Measurements from ENCODE around the gene B3GLCT. TPM values are rescaled to one million over a fixed set of nuclear protein-coding genes. Genes with fewer than 3 reads are reported as not detected.

The B3GLCT gene
- total and polyA plus RNA-seq, 2 donors (not counting 3 experiments of a cell fraction or from before 2014, with no cell fraction given): 5.2 to 14.6 TPM

DNA sequence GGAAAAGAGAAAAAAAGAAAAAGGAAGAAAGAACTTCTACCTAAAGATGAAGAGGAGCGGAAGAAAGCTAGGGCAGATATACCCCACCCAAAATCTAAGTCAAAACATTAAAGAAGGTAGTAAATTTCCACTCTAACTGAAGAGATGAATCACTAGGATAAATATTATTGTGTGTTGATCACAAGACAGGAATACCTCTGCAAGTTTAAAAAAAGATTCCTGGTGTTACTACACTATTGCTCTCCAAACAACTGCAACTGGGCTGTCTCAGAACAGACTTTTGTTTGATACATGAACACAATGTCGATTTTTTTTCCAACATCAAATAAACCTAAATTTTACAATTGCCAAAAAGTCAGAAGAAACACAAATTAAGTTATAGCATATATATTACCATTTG, 44.8 kb upstream of the B3GLCT start:
- peaks cover 42% of the 10 kb centered on the region for H3K79me2 ChIP-seq (ENCODE audit: control insufficient read depth, insufficient read depth, low read length)
- TF ChIP-seq POLR2A (IDR thresholded peaks at IDR 0.05; ENCODE audit: low read depth, low read length) (no peak), MYC (IDR thresholded peaks at IDR 0.05; ENCODE audit: low read depth, low read length) (no peak), GATA2 (IDR thresholded peaks at IDR 0.05; ENCODE audit: insufficient read depth, insufficient read length, low read depth, low read length) (no peak), POLR2AphosphoS5 (IDR thresholded peaks at IDR 0.05; ENCODE audit: insufficient read depth, low read depth, low read length) (no peak), FOS (IDR thresholded peaks at IDR 0.05; ENCODE audit: borderline replicate concordance, insufficient read depth, low read length) (no peak), EZH2 (IDR thresholded peaks at IDR 0.05; ENCODE audit: borderline replicate concordance, low read depth, low read length, severe bottlenecking) (no peak)

DNA sequence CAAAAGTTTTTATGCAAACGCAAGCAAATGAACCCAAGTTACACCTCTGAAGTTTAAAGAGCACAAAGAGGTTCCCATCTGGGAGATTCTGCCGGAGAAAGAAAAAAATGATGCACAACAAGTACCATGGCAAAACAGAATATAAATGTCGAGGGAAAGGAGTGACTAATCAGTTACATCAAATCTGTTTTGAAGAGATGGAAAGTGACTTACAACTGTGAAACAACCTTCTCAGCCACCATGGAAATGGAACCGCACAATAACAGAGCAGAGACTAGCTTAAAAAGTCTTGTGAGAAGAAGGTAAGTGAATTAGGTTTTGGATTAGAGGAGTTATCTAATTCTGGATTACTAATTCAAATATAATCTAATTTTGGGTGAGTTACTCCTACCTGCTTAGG, 40.5 kb upstream of the B3GLCT start:
- ChIA-PET POLR2A (no interaction called here), CTCF (interaction anchor here (0.8 to 2.4 kb wide), 3 partner anchors 9 to 115 kb away, joined by 3 to 11 read pairs (median 10); no protein-coding TSS in a partner anchor)
- Histone ChIP-seq H4K20me1 (replicated peaks; ENCODE audit: control insufficient read depth, extremely low read depth, insufficient read depth, low read length) (no peaks in the 10 kb centered on the region), H3K9ac (replicated peaks; ENCODE audit: extremely low read depth, insufficient read depth, low read length) (no peak overlapping the region), H3K9me1 (replicated peaks; ENCODE audit: control insufficient read depth, extremely low read depth, insufficient read depth, low read length) (no peaks in the 10 kb centered on the region), H2AFZ (ENCODE audit: low read depth, low read length) (no peak overlapping the region), H3K36me3 (ENCODE audit: control insufficient read depth in 2 of 2, extremely low read depth in 1 of 2, insufficient read depth in 2 of 2, low read length in 2 of 2) (peaks cover 0 to 10% of the 10 kb centered on the region in 2 experiments), H3K27ac (ENCODE audit: insufficient read depth, low read depth, low read length) (no peak overlapping the region), H3K4me2 (ENCODE audit: insufficient read depth, low read length) (peak overlapping the region; percentile 100), H3K4me3 (replicated peaks in 1 of 3; ENCODE audit: insufficient read depth in 1 of 3, low read depth in 1 of 3, low read length in 3 of 3) (peak overlapping the region in 1 of 3 experiments; percentile 99), H3K79me2 (ENCODE audit: control insufficient read depth, insufficient read depth, low read length) (peaks cover 53% of the 10 kb centered on the region), H3K9me3 (replicated peaks; ENCODE audit: control insufficient read depth, insufficient read depth, low read length) (no peaks in the 10 kb centered on the region), H3K4me1 (ENCODE audit: control insufficient read depth, extremely low read depth, insufficient read depth, low read length) (peaks cover 24% of the 10 kb centered on the region), H3K27me3 (ENCODE audit: control insufficient read depth in 2 of 2, insufficient read depth in 2 of 2, low read length in 2 of 2) (no peaks in the 10 kb centered on the region)
- TF ChIP-seq POLR2AphosphoS5 (IDR thresholded peaks at IDR 0.05; ENCODE audit: insufficient read depth, low read depth, low read length): no peak
- TF ChIP-seq, protein P1, sequence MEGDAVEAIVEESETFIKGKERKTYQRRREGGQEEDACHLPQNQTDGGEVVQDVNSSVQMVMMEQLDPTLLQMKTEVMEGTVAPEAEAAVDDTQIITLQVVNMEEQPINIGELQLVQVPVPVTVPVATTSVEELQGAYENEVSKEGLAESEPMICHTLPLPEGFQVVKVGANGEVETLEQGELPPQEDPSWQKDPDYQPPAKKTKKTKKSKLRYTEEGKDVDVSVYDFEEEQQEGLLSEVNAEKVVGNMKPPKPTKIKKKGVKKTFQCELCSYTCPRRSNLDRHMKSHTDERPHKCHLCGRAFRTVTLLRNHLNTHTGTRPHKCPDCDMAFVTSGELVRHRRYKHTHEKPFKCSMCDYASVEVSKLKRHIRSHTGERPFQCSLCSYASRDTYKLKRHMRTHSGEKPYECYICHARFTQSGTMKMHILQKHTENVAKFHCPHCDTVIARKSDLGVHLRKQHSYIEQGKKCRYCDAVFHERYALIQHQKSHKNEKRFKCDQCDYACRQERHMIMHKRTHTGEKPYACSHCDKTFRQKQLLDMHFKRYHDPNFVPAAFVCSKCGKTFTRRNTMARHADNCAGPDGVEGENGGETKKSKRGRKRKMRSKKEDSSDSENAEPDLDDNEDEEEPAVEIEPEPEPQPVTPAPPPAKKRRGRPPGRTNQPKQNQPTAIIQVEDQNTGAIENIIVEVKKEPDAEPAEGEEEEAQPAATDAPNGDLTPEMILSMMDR (IDR thresholded peaks at IDR 0.05; ENCODE audit: extremely low read depth in 1 of 2, insufficient read depth in 1 of 2, low read depth in 1 of 2, low read length in 2 of 2): no peak
- TF ChIP-seq JUN (IDR thresholded peaks at IDR 0.05; ENCODE audit: borderline replicate concordance, insufficient read depth, insufficient read length, low read depth): no peak
- no peak for TF ChIP-seq MYC (IDR thresholded peaks at IDR 0.05; ENCODE audit: low read depth, low read length)
- dilution Hi-C loops (cut with MboI; ENCODE audit: extremely low pct_ligation_motif_present, low sequenced_read_pairs) (no loop called here), intact Hi-C loops (cut with micrococcal nuclease) (no loop called here)
- DNase-seq (ENCODE audit: low read depth, low spot score) (no peak), FAIRE-seq (no peak)
- no TSS peak for BruUV-seq (replicated peaks)

More for the DNA sequence above, 44.8 kb upstream of the B3GLCT start:
- Histone ChIP-seq H3K27ac (ENCODE audit: insufficient read depth, low read depth, low read length) (no peak overlapping the region), H3K4me2 (ENCODE audit: insufficient read depth, low read length) (no peak overlapping the region), H3K4me1 (ENCODE audit: control insufficient read depth, extremely low read depth, insufficient read depth, low read length) (peaks cover 12% of the 10 kb centered on the region), H2AFZ (ENCODE audit: low read depth, low read length) (no peak overlapping the region), H3K9me3 (replicated peaks; ENCODE audit: control insufficient read depth, insufficient read depth, low read length) (no peaks in the 10 kb centered on the region), H3K9ac (replicated peaks; ENCODE audit: extremely low read depth, insufficient read depth, low read length) (no peak overlapping the region), H4K20me1 (replicated peaks; ENCODE audit: control insufficient read depth, extremely low read depth, insufficient read depth, low read length) (no peaks in the 10 kb centered on the region), H3K36me3 (ENCODE audit: control insufficient read depth in 2 of 2, extremely low read depth in 1 of 2, insufficient read depth in 2 of 2, low read length in 2 of 2) (peaks cover 14 to 36% of the 10 kb centered on the region in 2 experiments), H3K4me3 (replicated peaks in 1 of 3; ENCODE audit: insufficient read depth in 1 of 3, low read depth in 1 of 3, low read length in 3 of 3) (no peak overlapping the region), H3K27me3 (ENCODE audit: control insufficient read depth in 2 of 2, insufficient read depth in 2 of 2, low read length in 2 of 2) (no peaks in the 10 kb centered on the region), H3K9me1 (replicated peaks; ENCODE audit: control insufficient read depth, extremely low read depth, insufficient read depth, low read length) (no peaks in the 10 kb centered on the region)
- FAIRE-seq (no peak), DNase-seq (ENCODE audit: low read depth, low spot score) (no peak)
- ChIA-PET POLR2A (no interaction called here), CTCF (no interaction called here)
- dilution Hi-C loops (cut with MboI; ENCODE audit: extremely low pct_ligation_motif_present, low sequenced_read_pairs) (no loop called here), intact Hi-C loops (cut with micrococcal nuclease) (no loop called here)
- no TSS peak for BruUV-seq (replicated peaks)

Data from endothelial cell of umbilical vein (primary cell).